NCI-H2196 (cell line): ENCODE data around the gene DRICH1.
"Not testable (repeated sequence)": the region's sequence is repeated elsewhere in the genome, so short reads cannot be mapped to it uniquely, and the experiment has no call there.

Experiments used
- DNase-seq: peaks from one replicate; lab custom pipeline; 2025; ENCODE audit not compliant: unreplicated experiment; lab: John Stamatoyannopoulos, UW

The DRICH1 gene

GRCh38 chr22:23651676-23652075 is 19.6 kb upstream of the DRICH1 start:
- DNase-seq = no peak

- no peak for DNase-seq
These were observed 17.0 kb upstream of the DRICH1 start for GRCh38 chr22:23649071-23649501.

- DNase-seq = not testable (repeated sequence)
These were observed 14.4 kb upstream of the DRICH1 start for GRCh38 chr22:23646526-23646925.

- not testable (repeated sequence) for DNase-seq
These were observed 8.1 kb upstream of the DRICH1 start for GRCh38 chr22:23640206-23640605.

GRCh38 chr22:23639661-23640060 is 7.5 kb upstream of the DRICH1 start:
- no peak for DNase-seq

GRCh38 chr22:23638611-23639010 is 6.5 kb upstream of the DRICH1 start:
- DNase-seq = no peak

- DNase-seq = not testable (repeated sequence)
These were observed 3.2 kb upstream of the DRICH1 start for GRCh38 chr22:23635291-23635690.

GRCh38 chr22:23628056-23628743 is 3.9 kb downstream of the DRICH1 start:
- DNase-seq = not testable (repeated sequence)

GRCh38 chr22:23627401-23628055 is 4.6 kb downstream of the DRICH1 start:
- not testable (repeated sequence) for DNase-seq

- no peak for DNase-seq
These were observed 5.7 kb downstream of the DRICH1 start for GRCh38 chr22:23626286-23626975.

GRCh38 chr22:23622634-23623033 is 9.5 kb downstream of the DRICH1 start:
- DNase-seq = no peak

- DNase-seq = not testable (repeated sequence)
These were observed 10.2 kb downstream of the DRICH1 start for GRCh38 chr22:23621916-23622315.

- no peak for DNase-seq
These were observed 10.9 kb downstream of the DRICH1 start for GRCh38 chr22:23621082-23621780.

- no peak for DNase-seq
These were observed 18.7 kb downstream of the DRICH1 start for GRCh38 chr22:23613193-23613972.

GRCh38 chr22:23609983-23610781 is 21.9 kb downstream of the DRICH1 start:
- no peak for DNase-seq

- no peak for DNase-seq
These were observed 23.5 kb downstream of the DRICH1 start for GRCh38 chr22:23608583-23608982.

- no peak for DNase-seq
These were observed 25.7 kb downstream of the DRICH1 start for GRCh38 chr22:23606204-23607131.

- DNase-seq = no peak
These were observed 27.0 kb downstream of the DRICH1 start for GRCh38 chr22:23604939-23605712.
